Naive thymus-derived CD4-positive, alpha-beta T cell (primary cell): ENCODE results near the gene AP4E1. TPM values are rescaled to one million over a fixed set of nuclear protein-coding genes. Genes with fewer than 3 reads are reported as not detected.

Experiments
- ATAC-seq: fragments of 150-1000 bp; cut with Tn5 transposase; 2 replicates; pipeline ENCODE4 v1.10.0; 2021; ENCODE audit warnings: mild to moderate bottlenecking, moderate library complexity
- CTCF ChIA-PET: fragments of 350-600 bp; sonication (Branson Sonifier 250); formaldehyde crosslinking; loops from one replicate; lab custom pipeline; 2021; ENCODE audit warnings: antibody characterized with exemption; lab: Charles Lee
- POLR2A ChIA-PET: fragments of 350-600 bp; sonication (Branson Sonifier 250); formaldehyde crosslinking; loops from one replicate; lab custom pipeline; 2021; ENCODE audit warnings: antibody characterized with exemption, inconsistent platforms; lab: Charles Lee
- DNase-seq, 9 donors: peaks; one replicate each; pipeline versions ENCODE4 v3.0.0 to v3.0.0-alpha.2; 2020 to 2022; ENCODE audit warnings: mixed read lengths in 1 of 9
- H3K27ac ChIP-seq: one replicate; pipeline ENCODE4 v1.7.0; 2013; ENCODE audit warnings: mild to moderate bottlenecking, low read depth, low read length, moderate library complexity
- H3K27me3 ChIP-seq, 2 donors: one replicate each; pipeline ENCODE4 v1.7.0; 2013; ENCODE audit warnings: low read length in 2 of 2, mild to moderate bottlenecking in 2 of 2, moderate library complexity in 2 of 2; ENCODE audit not compliant: control insufficient read depth in 2 of 2, insufficient read depth in 2 of 2
- H3K36me3 ChIP-seq, 3 experiments: 1 replicate in 2 of 3; 2 replicates in 1 of 3; pipeline ENCODE4 v1.7.0; 2013; ENCODE audit warnings: low read length in 3 of 3, mild to moderate bottlenecking in 3 of 3, moderate library complexity in 1 of 3; ENCODE audit not compliant: insufficient read depth in 3 of 3, control insufficient read depth in 2 of 3
- H3K4me1 ChIP-seq, 2 donors: one replicate each; pipeline ENCODE4 v1.7.0; 2013; ENCODE audit warnings: low read length in 2 of 2, mild to moderate bottlenecking in 2 of 2, moderate library complexity in 1 of 2; ENCODE audit not compliant: control insufficient read depth in 2 of 2, insufficient read depth in 2 of 2
- H3K4me3 ChIP-seq: 2 replicates; pipeline ENCODE4 v1.7.0; 2013; ENCODE audit warnings: mild to moderate bottlenecking, low read length
- H3K9me3 ChIP-seq, 3 experiments: 1 replicate in 2 of 3; 2 replicates in 1 of 3; pipeline ENCODE4 v1.7.0; 2013; ENCODE audit warnings: low read length in 3 of 3; ENCODE audit not compliant: control insufficient read depth in 2 of 3
- H3K27ac Mint-ChIP-seq, 9 donors: one replicate each; pipeline ENCODE4 v1.8.0; 2020 to 2022; ENCODE audit warnings: mixed read lengths in 9 of 9, mild to moderate bottlenecking in 8 of 9, moderate library complexity in 5 of 9, inconsistent platforms in 2 of 9
- H3K27me3 Mint-ChIP-seq, 5 donors: one replicate each; pipeline ENCODE4 v1.8.0; 2021 to 2022; ENCODE audit warnings: mixed read lengths in 5 of 5, mild to moderate bottlenecking in 1 of 5
- H3K36me3 Mint-ChIP-seq, 5 donors: one replicate each; pipeline ENCODE4 v1.8.0; 2020 to 2022; ENCODE audit warnings: mixed read lengths in 5 of 5, mild to moderate bottlenecking in 3 of 5, inconsistent platforms in 1 of 5
- H3K4me1 Mint-ChIP-seq, 7 donors: one replicate each; pipeline ENCODE4 v1.8.0; 2020 to 2022; ENCODE audit warnings: mixed read lengths in 7 of 7, mild to moderate bottlenecking in 3 of 7, inconsistent platforms in 1 of 7
- H3K4me3 Mint-ChIP-seq, 10 donors: one replicate each; pipeline ENCODE4 v1.8.0; 2020 to 2022; ENCODE audit warnings: mild to moderate bottlenecking in 10 of 10, mixed read lengths in 10 of 10, moderate library complexity in 6 of 10, inconsistent platforms in 2 of 10
- H3K9me3 Mint-ChIP-seq, 11 donors: one replicate each; pipeline ENCODE4 v1.8.0; 2020 to 2022; ENCODE audit warnings: mixed read lengths in 11 of 11, mild to moderate bottlenecking in 4 of 11, inconsistent platforms in 1 of 11, moderate library complexity in 1 of 11
- intact Hi-C, 2 donors: fragments of 100-400 bp; cut with micrococcal nuclease; formaldehyde crosslinking; loops; one replicate each; pipeline ENCODE4 v1.15.1; 2023
- polyA plus RNA-seq, 2 donors: library from polyadenylated mRNA; unstranded; fragments of 300-500 nt; fragmentation: Illumina TruSeq; gene quantifications; one replicate each; pipeline ENCODE4 v1.2.3, GENCODE V29; 2021
- total RNA-seq, 6 experiments: library from RNA in 5 of 6; stranded (reverse) in 5 of 6; gene quantifications; 1 replicate in 5 of 6; 2 replicates in 1 of 6; pipeline ENCODE4 v1.2.3 and lab custom pipeline; 2021 to 2026

Gene AP4E1
- total and polyA plus RNA-seq, 7 experiments from 2014 or later: 3.0 to 13.8 (median 12.4) TPM

GRCh38 chr15:51044037-51044727 lies 135.7 kb downstream of the AP4E1 start:
- CTCF ChIA-PET: no interaction called here
- Mint-ChIP-seq H3K4me3 (no peak overlapping the region), H3K4me1 (peaks cover 0 to 4% (median 0%) of the 10 kb centered on the region in 7 donors), H3K9me3 (no peaks in the 10 kb centered on the region), H3K36me3 (peaks cover 0 to 3% (median 0%) of the 10 kb centered on the region in 5 donors), H3K27me3 (peaks cover 0 to 14% (median 3%) of the 10 kb centered on the region in 5 donors), H3K27ac (no peak overlapping the region)
- POLR2A ChIA-PET: no interaction called here
- DNase-seq (no peak), ATAC-seq (no peak)
- Histone ChIP-seq H3K4me1 (no peaks in the 10 kb centered on the region), H3K4me3 (no peak overlapping the region), H3K27ac (no peak overlapping the region), H3K27me3 (no peaks in the 10 kb centered on the region), H3K36me3 (no peaks in the 10 kb centered on the region), H3K9me3 (no peaks in the 10 kb centered on the region)
- intact Hi-C loops: no loop called here

- no peaks in the 10 kb centered on the region for H3K9me3 Mint-ChIP-seq
- POLR2A ChIA-PET: no interaction called here
- no peak overlapping the region for H3K27ac Mint-ChIP-seq
Observed at GRCh38 chr15:51046016-51046415, 137.5 kb downstream of the AP4E1 start.

GRCh38 chr15:51046799-51047449 lies 138.4 kb downstream of the AP4E1 start:
- no peak for DNase-seq
- ATAC-seq: no peak
- Mint-ChIP-seq H3K4me1 (peaks cover 0 to 5% (median 0%) of the 10 kb centered on the region in 7 donors), H3K27me3 (peaks cover 2 to 15% (median 7%) of the 10 kb centered on the region in 5 donors), H3K9me3 (no peaks in the 10 kb centered on the region), H3K36me3 (peaks cover 0 to 3% (median 0%) of the 10 kb centered on the region in 5 donors), H3K27ac (no peak overlapping the region), H3K4me3 (no peak overlapping the region)
- Histone ChIP-seq H3K9me3 (no peaks in the 10 kb centered on the region), H3K4me1 (no peaks in the 10 kb centered on the region), H3K27me3 (no peaks in the 10 kb centered on the region), H3K4me3 (no peak overlapping the region), H3K36me3 (no peaks in the 10 kb centered on the region), H3K27ac (no peak overlapping the region)
- POLR2A ChIA-PET: no interaction called here
- intact Hi-C loops: no loop called here
- CTCF ChIA-PET: no interaction called here

More at GRCh38 chr15:51046016-51046415, 137.5 kb downstream of the AP4E1 start:
- no peaks in the 10 kb centered on the region for H3K27me3 ChIP-seq
- Mint-ChIP-seq H3K27me3 (peaks cover 0 to 12% (median 3%) of the 10 kb centered on the region in 5 donors), H3K4me3 (no peak overlapping the region), H3K36me3 (peaks cover 0 to 3% (median 0%) of the 10 kb centered on the region in 5 donors), H3K4me1 (peaks cover 0 to 5% (median 0%) of the 10 kb centered on the region in 7 donors)
- H3K27ac ChIP-seq: no peak overlapping the region
- H3K4me3 ChIP-seq: no peak overlapping the region
- CTCF ChIA-PET: no interaction called here
- no peaks in the 10 kb centered on the region for H3K4me1 ChIP-seq
- DNase-seq: no peak
- no peaks in the 10 kb centered on the region for H3K36me3 ChIP-seq
- no peak for ATAC-seq
- H3K9me3 ChIP-seq: no peaks in the 10 kb centered on the region
- intact Hi-C loops: no loop called here

GRCh38 chr15:51048308-51048707 lies 139.8 kb downstream of the AP4E1 start:
- peaks cover 3 to 19% (median 14%) of the 10 kb centered on the region in 5 donors for H3K27me3 Mint-ChIP-seq
- ChIA-PET CTCF (no interaction called here), POLR2A (no interaction called here)
- no peak overlapping the region for H3K27ac ChIP-seq
- no peak overlapping the region for H3K4me3 ChIP-seq
- no peaks in the 10 kb centered on the region for H3K27me3 ChIP-seq
- ATAC-seq (peak; percentile 29), DNase-seq (no peak)
- no peaks in the 10 kb centered on the region for H3K4me1 ChIP-seq
- no peaks in the 10 kb centered on the region for H3K9me3 ChIP-seq
- H3K36me3 Mint-ChIP-seq: no peaks in the 10 kb centered on the region
- no peak overlapping the region for H3K4me3 Mint-ChIP-seq
- no peaks in the 10 kb centered on the region for H3K36me3 ChIP-seq
- peaks cover 0 to 2% (median 0%) of the 10 kb centered on the region in 11 donors for H3K9me3 Mint-ChIP-seq
- peaks cover 0 to 5% (median 0%) of the 10 kb centered on the region in 7 donors for H3K4me1 Mint-ChIP-seq
- peak overlapping the region in 1 of 9 donors; percentile 7 for H3K27ac Mint-ChIP-seq
- intact Hi-C loops: no loop called here

- H3K27me3 Mint-ChIP-seq: peaks cover 3 to 20% (median 18%) of the 10 kb centered on the region in 5 donors
- intact Hi-C loops: no loop called here
Observed at GRCh38 chr15:51049081-51049480, 140.6 kb downstream of the AP4E1 start.

GRCh38 chr15:51051776-51052175 lies 143.3 kb downstream of the AP4E1 start:
- DNase-seq (no peak), ATAC-seq (no peak)
- Histone ChIP-seq H3K4me1 (no peaks in the 10 kb centered on the region), H3K27ac (no peak overlapping the region), H3K9me3 (no peaks in the 10 kb centered on the region), H3K27me3 (no peaks in the 10 kb centered on the region), H3K36me3 (no peaks in the 10 kb centered on the region), H3K4me3 (no peak overlapping the region)
- peaks cover 9 to 25% (median 19%) of the 10 kb centered on the region in 5 donors for H3K27me3 Mint-ChIP-seq
- no peaks in the 10 kb centered on the region for H3K36me3 Mint-ChIP-seq
- ChIA-PET CTCF (no interaction called here), POLR2A (no interaction called here)
- H3K9me3 Mint-ChIP-seq: peaks cover 0 to 2% (median 0%) of the 10 kb centered on the region in 11 donors
- H3K4me1 Mint-ChIP-seq: peaks cover 0 to 5% (median 0%) of the 10 kb centered on the region in 7 donors
- intact Hi-C loops: no loop called here
- H3K27ac Mint-ChIP-seq: no peak overlapping the region
- no peak overlapping the region for H3K4me3 Mint-ChIP-seq

More at GRCh38 chr15:51049081-51049480, 140.6 kb downstream of the AP4E1 start:
- Mint-ChIP-seq H3K27ac (no peak overlapping the region), H3K4me3 (no peak overlapping the region), H3K4me1 (peaks cover 0 to 5% (median 0%) of the 10 kb centered on the region in 7 donors), H3K36me3 (no peaks in the 10 kb centered on the region), H3K9me3 (peaks cover 0 to 2% (median 0%) of the 10 kb centered on the region in 11 donors)
- POLR2A ChIA-PET: no interaction called here
- CTCF ChIA-PET: no interaction called here
- no peak for ATAC-seq
- H3K4me1 ChIP-seq: no peaks in the 10 kb centered on the region
- H3K36me3 ChIP-seq: no peaks in the 10 kb centered on the region
- no peak for DNase-seq
- H3K27ac ChIP-seq: no peak overlapping the region
- no peaks in the 10 kb centered on the region for H3K9me3 ChIP-seq
- H3K4me3 ChIP-seq: no peak overlapping the region
- H3K27me3 ChIP-seq: no peaks in the 10 kb centered on the region
